OCI-LY3 (cell line): ENCODE data around the gene DFFA.

Experiments used
- EZH2phosphoT487 ChIP-seq: fragments of 200-600 bp; shearing (Covaris generic); IDR thresholded peaks from 2 replicates; pipeline ENCODE4 v1.6.1; 2018; ENCODE audit warnings: antibody characterized with exemption, mixed run types, low read depth
- TF ChIP-seq, protein P1 (sequence below): fragments of 200-600, 300-600 bp; sonication (generic); IDR thresholded peaks from 2 replicates; pipeline ENCODE4 v1.5.1; 2014; ENCODE audit warnings: antibody characterized with exemption, low read length, low read depth

DNA sequence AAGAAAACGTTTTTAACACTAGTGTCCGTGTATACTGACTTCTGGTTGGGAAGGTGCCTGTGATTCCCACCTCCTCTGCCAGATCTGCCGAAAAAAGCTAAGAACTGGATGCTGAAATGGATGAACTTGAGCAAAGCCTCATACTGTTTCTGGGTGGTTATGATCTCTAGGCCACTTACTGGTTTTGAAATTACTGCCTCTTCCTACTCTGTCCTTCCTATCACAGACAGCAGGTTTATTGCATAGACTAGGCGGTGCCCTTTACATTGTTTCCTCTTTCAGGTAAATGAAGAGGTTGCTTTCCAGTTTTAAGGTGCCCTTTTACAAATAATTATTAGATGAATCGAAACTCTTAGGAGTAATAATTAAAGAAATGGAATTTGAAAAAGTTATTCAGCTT, 29.9 kb upstream of the DFFA start:
- TF ChIP-seq, protein P1, sequence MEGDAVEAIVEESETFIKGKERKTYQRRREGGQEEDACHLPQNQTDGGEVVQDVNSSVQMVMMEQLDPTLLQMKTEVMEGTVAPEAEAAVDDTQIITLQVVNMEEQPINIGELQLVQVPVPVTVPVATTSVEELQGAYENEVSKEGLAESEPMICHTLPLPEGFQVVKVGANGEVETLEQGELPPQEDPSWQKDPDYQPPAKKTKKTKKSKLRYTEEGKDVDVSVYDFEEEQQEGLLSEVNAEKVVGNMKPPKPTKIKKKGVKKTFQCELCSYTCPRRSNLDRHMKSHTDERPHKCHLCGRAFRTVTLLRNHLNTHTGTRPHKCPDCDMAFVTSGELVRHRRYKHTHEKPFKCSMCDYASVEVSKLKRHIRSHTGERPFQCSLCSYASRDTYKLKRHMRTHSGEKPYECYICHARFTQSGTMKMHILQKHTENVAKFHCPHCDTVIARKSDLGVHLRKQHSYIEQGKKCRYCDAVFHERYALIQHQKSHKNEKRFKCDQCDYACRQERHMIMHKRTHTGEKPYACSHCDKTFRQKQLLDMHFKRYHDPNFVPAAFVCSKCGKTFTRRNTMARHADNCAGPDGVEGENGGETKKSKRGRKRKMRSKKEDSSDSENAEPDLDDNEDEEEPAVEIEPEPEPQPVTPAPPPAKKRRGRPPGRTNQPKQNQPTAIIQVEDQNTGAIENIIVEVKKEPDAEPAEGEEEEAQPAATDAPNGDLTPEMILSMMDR, result no peak
- no peak for TF ChIP-seq EZH2phosphoT487
